Smooth muscle cell (in vitro differentiated cells): ENCODE data around the gene CLDN20. TPM values are rescaled to one million over a fixed set of nuclear protein-coding genes. Genes with fewer than 3 reads are reported as not detected.

Source experiments
- DNase-seq: peaks from one replicate; lab custom pipeline; 2025; ENCODE audit not compliant: unreplicated experiment; lab: John Stamatoyannopoulos, UW
- H2AFZ ChIP-seq: fragments of 200-600 bp; sonication (generic); 2 replicates; pipeline ENCODE4 v1.6.0; 2016; ENCODE audit warnings: antibody characterized with exemption, low read depth, mild to moderate bottlenecking
- H3F3A ChIP-seq: fragments of 200-600 bp; sonication (generic); 2 replicates; pipeline ENCODE4 v1.6.0; 2017; ENCODE audit warnings: antibody characterized with exemption, low read depth
- H3K27ac ChIP-seq: fragments of 200-600 bp; sonication (generic); 2 replicates; pipeline ENCODE4 v1.5.1; 2016; ENCODE audit warnings: low read depth, mild to moderate bottlenecking
- H3K27me3 ChIP-seq: fragments of 200-600 bp; sonication (generic); 2 replicates; pipeline ENCODE4 v1.6.1; 2016; ENCODE audit warnings: low read depth, mild to moderate bottlenecking
- H3K36me3 ChIP-seq: fragments of 200-600 bp; sonication (generic); 2 replicates; pipeline ENCODE4 v1.5.1; 2016; ENCODE audit warnings: low read depth
- H3K4me1 ChIP-seq: fragments of 200-600 bp; sonication (generic); 2 replicates; pipeline ENCODE4 v1.5.1; 2016; ENCODE audit warnings: low read depth
- H3K4me2 ChIP-seq: fragments of 200-600 bp; sonication (generic); 2 replicates; pipeline ENCODE4 v1.6.0; 2016; ENCODE audit warnings: mild to moderate bottlenecking
- H3K4me3 ChIP-seq: fragments of 200-600 bp; sonication (generic); 2 replicates; pipeline ENCODE4 v1.5.1; 2016; ENCODE audit warnings: mild to moderate bottlenecking
- H3K79me2 ChIP-seq: fragments of 200-600 bp; sonication (generic); 2 replicates; pipeline ENCODE4 v1.6.0; 2016; ENCODE audit warnings: low read depth, mild to moderate bottlenecking
- H3K9ac ChIP-seq: fragments of 200-600 bp; sonication (generic); 2 replicates; pipeline ENCODE4 v1.6.0; 2016; ENCODE audit warnings: low read depth
- H3K9me3 ChIP-seq: fragments of 200-600 bp; sonication (generic); replicated peaks from 2 replicates; pipeline ENCODE4 v1.5.1; 2016; ENCODE audit warnings: low read depth
- H4K20me1 ChIP-seq: fragments of 200-600 bp; sonication (generic); 2 replicates; pipeline ENCODE4 v1.6.0; 2016; ENCODE audit warnings: low read depth
- WGBS: methylation state at CpG from one replicate; pipeline ENCODE4 v1.1.7; 2016; ENCODE audit warnings: low lambda C conversion rate; 5-methylcytosine and 5-hydroxymethylcytosine counted together
- polyA plus RNA-seq: library from polyadenylated mRNA; unstranded; fragments of >200 nt; fragmentation: Nextera tagmentation; extraction: Ambion mirVana; gene quantifications from 2 replicates; pipeline ENCODE4 v1.2.1, GENCODE V29; 2016
- total RNA-seq: library from RNA; depleted of rRNA; stranded (reverse); fragments of >200 nt; gene quantifications from 2 replicates; pipeline ENCODE4 v1.2.3, GENCODE V29; 2014
- TF ChIP-seq, protein P1 (sequence below): fragments of 200-600 bp; sonication (generic); IDR thresholded peaks from 2 replicates; pipeline ENCODE4 v1.5.1; 2017; ENCODE audit warnings: borderline replicate concordance, mild to moderate bottlenecking, antibody characterized with exemption; ENCODE audit not compliant: insufficient read depth, poor library complexity, severe bottlenecking

The CLDN20 gene
- total and polyA plus RNA-seq, 2 experiments from 2014 or later = not detected

DNA sequence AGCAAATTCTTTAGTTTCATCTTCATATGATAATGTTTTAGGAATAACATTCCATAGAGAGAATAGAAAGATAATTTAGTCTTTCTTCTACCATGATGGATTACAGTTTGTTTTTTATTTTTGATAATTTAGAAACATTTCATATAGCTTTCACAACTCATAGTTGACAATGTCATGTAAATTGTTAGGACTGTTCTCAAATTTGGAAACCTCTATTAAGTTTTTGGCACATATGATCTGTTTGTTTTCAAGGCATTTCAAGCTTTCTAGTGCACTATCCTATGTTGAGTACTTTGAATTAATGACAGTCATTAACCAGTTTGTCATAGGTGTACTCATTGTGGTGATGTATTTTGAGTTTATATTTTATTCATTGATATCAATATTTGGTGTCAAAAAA is 61.2 kb downstream of the CLDN20 start:
- TF ChIP-seq, protein P1, sequence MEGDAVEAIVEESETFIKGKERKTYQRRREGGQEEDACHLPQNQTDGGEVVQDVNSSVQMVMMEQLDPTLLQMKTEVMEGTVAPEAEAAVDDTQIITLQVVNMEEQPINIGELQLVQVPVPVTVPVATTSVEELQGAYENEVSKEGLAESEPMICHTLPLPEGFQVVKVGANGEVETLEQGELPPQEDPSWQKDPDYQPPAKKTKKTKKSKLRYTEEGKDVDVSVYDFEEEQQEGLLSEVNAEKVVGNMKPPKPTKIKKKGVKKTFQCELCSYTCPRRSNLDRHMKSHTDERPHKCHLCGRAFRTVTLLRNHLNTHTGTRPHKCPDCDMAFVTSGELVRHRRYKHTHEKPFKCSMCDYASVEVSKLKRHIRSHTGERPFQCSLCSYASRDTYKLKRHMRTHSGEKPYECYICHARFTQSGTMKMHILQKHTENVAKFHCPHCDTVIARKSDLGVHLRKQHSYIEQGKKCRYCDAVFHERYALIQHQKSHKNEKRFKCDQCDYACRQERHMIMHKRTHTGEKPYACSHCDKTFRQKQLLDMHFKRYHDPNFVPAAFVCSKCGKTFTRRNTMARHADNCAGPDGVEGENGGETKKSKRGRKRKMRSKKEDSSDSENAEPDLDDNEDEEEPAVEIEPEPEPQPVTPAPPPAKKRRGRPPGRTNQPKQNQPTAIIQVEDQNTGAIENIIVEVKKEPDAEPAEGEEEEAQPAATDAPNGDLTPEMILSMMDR = no peak
- no peaks in the 10 kb centered on the region for H3K36me3 ChIP-seq
- peaks cover 4% of the 10 kb centered on the region for H3K4me1 ChIP-seq
- H2AFZ ChIP-seq = no peak overlapping the region
- H3F3A ChIP-seq = no peaks in the 10 kb centered on the region
- no peaks in the 10 kb centered on the region for H4K20me1 ChIP-seq
- H3K27ac ChIP-seq = no peak overlapping the region
- no peaks in the 10 kb centered on the region for H3K79me2 ChIP-seq
- DNase-seq = no peak
- no peaks in the 10 kb centered on the region for H3K9me3 ChIP-seq
- H3K27me3 ChIP-seq = no peaks in the 10 kb centered on the region
- H3K4me2 ChIP-seq = no peak overlapping the region
- no peak overlapping the region for H3K4me3 ChIP-seq
- no peak overlapping the region for H3K9ac ChIP-seq

DNA sequence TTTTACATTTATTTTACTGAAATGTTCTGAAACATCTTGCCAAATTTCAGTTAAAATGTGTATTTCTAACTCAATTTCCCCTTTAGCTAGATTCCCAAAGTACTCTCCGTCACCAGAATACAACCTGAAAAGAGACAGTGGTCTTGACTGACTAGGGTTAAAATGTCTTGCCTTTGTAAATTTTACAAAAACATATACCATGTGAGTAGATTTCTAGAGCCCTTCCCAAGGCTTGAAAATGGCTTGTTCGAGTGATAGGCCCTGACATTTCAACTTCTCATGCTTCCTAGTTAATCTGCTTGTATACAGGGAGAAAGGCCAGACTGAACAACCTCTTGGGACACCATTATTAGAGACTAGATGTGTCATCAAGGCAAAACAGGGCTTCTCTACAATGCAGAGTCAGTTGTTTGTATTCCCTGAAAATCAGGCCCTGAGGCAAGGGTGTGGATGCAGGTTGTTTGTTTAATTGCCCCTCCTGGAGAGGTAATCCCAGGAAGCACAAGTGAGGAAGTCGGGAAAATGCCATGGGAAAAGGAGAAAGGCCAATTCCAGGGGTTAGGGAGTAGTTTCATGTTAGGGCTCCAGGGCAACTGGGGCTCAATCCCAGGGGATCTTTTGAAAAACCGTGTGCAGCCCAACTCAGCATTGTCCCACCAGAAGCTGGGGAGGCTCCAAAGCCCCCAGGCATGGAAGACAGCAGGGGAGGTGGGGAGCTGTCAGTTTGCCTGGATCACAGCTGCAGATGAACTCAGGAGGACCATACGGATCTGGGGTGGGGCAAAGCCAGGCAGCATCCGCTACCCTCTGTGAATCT is 62.1 kb downstream of the CLDN20 start:
- DNase-seq = no peak

More for the DNA sequence above, 62.1 kb downstream of the CLDN20 start:
- no peaks in the 10 kb centered on the region for H4K20me1 ChIP-seq
- H3K4me2 ChIP-seq = no peak overlapping the region
- no peaks in the 10 kb centered on the region for H3K27me3 ChIP-seq
- H3K4me3 ChIP-seq = no peak overlapping the region
- TF ChIP-seq, protein P1 = no peak
- H3F3A ChIP-seq = no peaks in the 10 kb centered on the region
- H2AFZ ChIP-seq = peak overlapping the region; percentile 79
- WGBS = 68% methylated on average over 6 of the region's 6 CpGs
- no peak overlapping the region for H3K9ac ChIP-seq
- peaks cover 4% of the 10 kb centered on the region for H3K4me1 ChIP-seq
- H3K36me3 ChIP-seq = no peaks in the 10 kb centered on the region
- no peaks in the 10 kb centered on the region for H3K79me2 ChIP-seq
- no peaks in the 10 kb centered on the region for H3K9me3 ChIP-seq
- H3K27ac ChIP-seq = no peak overlapping the region

Other genes starting within 250 kb of the CLDN20 start
- gene TFB1M, start 50.5 kb downstream of the CLDN20 start, total RNA-seq = 12.9 and 16.9 TPM in 2 replicates
- gene TFB1M, start 50.5 kb downstream of the CLDN20 start, polyA plus RNA-seq = 12.1 and 14.7 TPM in 2 replicates
- not detected in 2 replicates for gene NOX3, start 191.8 kb downstream of the CLDN20 start, total RNA-seq
- not detected in 2 replicates for gene NOX3, start 191.8 kb downstream of the CLDN20 start, polyA plus RNA-seq